IPS-18a (cell line): Measurements from ENCODE around the gene COL4A2.

Experiments used
- H3K27ac ChIP-seq: one replicate; pipeline ENCODE4 v1.5.1; 2013; ENCODE audit warnings: low read length
- H3K27me3 ChIP-seq: one replicate; pipeline ENCODE4 v1.6.1; 2013; ENCODE audit warnings: mild to moderate bottlenecking, low read length; ENCODE audit not compliant: control insufficient read depth, insufficient read depth
- H3K36me3 ChIP-seq: one replicate; pipeline ENCODE4 v1.6.1; 2013; ENCODE audit warnings: low read depth, low read length; ENCODE audit not compliant: control insufficient read depth
- H3K4me1 ChIP-seq: one replicate; pipeline ENCODE4 v1.6.1; 2013; ENCODE audit warnings: low read depth, low read length; ENCODE audit not compliant: control insufficient read depth
- H3K4me3 ChIP-seq: one replicate; pipeline ENCODE4 v1.5.1; 2013; ENCODE audit warnings: low read length
- H3K9ac ChIP-seq: one replicate; pipeline ENCODE4 v1.6.1; 2013; ENCODE audit warnings: mild to moderate bottlenecking, low read length, moderate library complexity
- H3K9me3 ChIP-seq: one replicate; pipeline ENCODE4 v1.6.1; 2013; ENCODE audit warnings: low read depth, low read length; ENCODE audit not compliant: control insufficient read depth

The COL4A2 gene

GRCh38 chr13:110347088-110347487 lies 40.0 kb downstream of the COL4A2 start:
- H3K27me3 ChIP-seq = no peaks in the 10 kb centered on the region
- H3K9ac ChIP-seq = no peak overlapping the region

GRCh38 chr13:110347535-110348308 lies 40.6 kb downstream of the COL4A2 start:
- H3K9me3 ChIP-seq = no peaks in the 10 kb centered on the region
- H3K4me1 ChIP-seq = no peaks in the 10 kb centered on the region
- H3K27me3 ChIP-seq = no peaks in the 10 kb centered on the region
- no peak overlapping the region for H3K4me3 ChIP-seq
- no peaks in the 10 kb centered on the region for H3K36me3 ChIP-seq
- no peak overlapping the region for H3K27ac ChIP-seq
- H3K9ac ChIP-seq = no peak overlapping the region

More at GRCh38 chr13:110347088-110347487, 40.0 kb downstream of the COL4A2 start:
- Histone ChIP-seq H3K27ac (no peak overlapping the region), H3K4me3 (no peak overlapping the region), H3K9me3 (no peaks in the 10 kb centered on the region), H3K4me1 (peaks cover 2% of the 10 kb centered on the region), H3K36me3 (no peaks in the 10 kb centered on the region)

GRCh38 chr13:110348309-110349105 lies 41.4 kb downstream of the COL4A2 start:
- Histone ChIP-seq H3K27ac (no peak overlapping the region), H3K9ac (no peak overlapping the region), H3K36me3 (no peaks in the 10 kb centered on the region), H3K27me3 (no peaks in the 10 kb centered on the region), H3K9me3 (no peaks in the 10 kb centered on the region), H3K4me3 (no peak overlapping the region), H3K4me1 (no peaks in the 10 kb centered on the region)

- Histone ChIP-seq H3K27me3 (no peaks in the 10 kb centered on the region), H3K9ac (no peak overlapping the region), H3K27ac (no peak overlapping the region), H3K9me3 (no peaks in the 10 kb centered on the region), H3K4me1 (no peaks in the 10 kb centered on the region), H3K4me3 (no peak overlapping the region), H3K36me3 (no peaks in the 10 kb centered on the region)
These were observed 42.2 kb downstream of the COL4A2 start for GRCh38 chr13:110349239-110349638.

GRCh38 chr13:110350049-110350448 lies 43.0 kb downstream of the COL4A2 start:
- Histone ChIP-seq H3K4me3 (no peak overlapping the region), H3K36me3 (no peaks in the 10 kb centered on the region), H3K27me3 (no peaks in the 10 kb centered on the region), H3K9ac (no peak overlapping the region), H3K27ac (no peak overlapping the region), H3K4me1 (peaks cover 5% of the 10 kb centered on the region), H3K9me3 (no peaks in the 10 kb centered on the region)

GRCh38 chr13:110350509-110350908 lies 43.4 kb downstream of the COL4A2 start:
- no peaks in the 10 kb centered on the region for H3K36me3 ChIP-seq
- no peak overlapping the region for H3K9ac ChIP-seq
- H3K4me1 ChIP-seq = peaks cover 5% of the 10 kb centered on the region
- H3K4me3 ChIP-seq = no peak overlapping the region
- no peaks in the 10 kb centered on the region for H3K9me3 ChIP-seq
- no peak overlapping the region for H3K27ac ChIP-seq
- no peaks in the 10 kb centered on the region for H3K27me3 ChIP-seq

- H3K4me3 ChIP-seq = no peak overlapping the region
- H3K27ac ChIP-seq = no peak overlapping the region
- H3K9ac ChIP-seq = no peak overlapping the region
- H3K4me1 ChIP-seq = peaks cover 5% of the 10 kb centered on the region
- H3K9me3 ChIP-seq = no peaks in the 10 kb centered on the region
- H3K27me3 ChIP-seq = no peaks in the 10 kb centered on the region
- H3K36me3 ChIP-seq = no peaks in the 10 kb centered on the region
These were observed 44.7 kb downstream of the COL4A2 start for GRCh38 chr13:110351636-110352420.

- Histone ChIP-seq H3K4me3 (no peak overlapping the region), H3K27ac (no peak overlapping the region)
These were observed 45.7 kb downstream of the COL4A2 start for GRCh38 chr13:110352735-110353134.

GRCh38 chr13:110353339-110353977 lies 46.4 kb downstream of the COL4A2 start:
- no peak overlapping the region for H3K4me3 ChIP-seq
- H3K9me3 ChIP-seq = no peaks in the 10 kb centered on the region
- H3K27ac ChIP-seq = no peak overlapping the region
- no peak overlapping the region for H3K9ac ChIP-seq
- H3K4me1 ChIP-seq = peaks cover 5% of the 10 kb centered on the region
- peaks cover 3% of the 10 kb centered on the region for H3K36me3 ChIP-seq
- H3K27me3 ChIP-seq = no peaks in the 10 kb centered on the region

More at GRCh38 chr13:110352735-110353134, 45.7 kb downstream of the COL4A2 start:
- Histone ChIP-seq H3K36me3 (no peaks in the 10 kb centered on the region), H3K9me3 (no peaks in the 10 kb centered on the region), H3K9ac (no peak overlapping the region), H3K4me1 (peaks cover 5% of the 10 kb centered on the region), H3K27me3 (no peaks in the 10 kb centered on the region)

GRCh38 chr13:110354123-110354627 lies 47.1 kb downstream of the COL4A2 start:
- H3K9ac ChIP-seq = no peak overlapping the region
- H3K27ac ChIP-seq = no peak overlapping the region
- H3K4me1 ChIP-seq = peaks cover 5% of the 10 kb centered on the region
- no peaks in the 10 kb centered on the region for H3K27me3 ChIP-seq
- no peaks in the 10 kb centered on the region for H3K9me3 ChIP-seq
- peaks cover 5% of the 10 kb centered on the region for H3K36me3 ChIP-seq
- H3K4me3 ChIP-seq = no peak overlapping the region
